Suppressor macrophage treated with lipopolysaccharide for 4 hours (primary cell): ENCODE data around the gene MYLK2.
A peak's percentile ranks its signal among the peaks of the same experiment; 100 is the strongest.

Experiments used
- DNase-seq: peaks from one replicate; pipeline ENCODE4 v3.0.0-alpha.2; 2020

The MYLK2 gene

DNA sequence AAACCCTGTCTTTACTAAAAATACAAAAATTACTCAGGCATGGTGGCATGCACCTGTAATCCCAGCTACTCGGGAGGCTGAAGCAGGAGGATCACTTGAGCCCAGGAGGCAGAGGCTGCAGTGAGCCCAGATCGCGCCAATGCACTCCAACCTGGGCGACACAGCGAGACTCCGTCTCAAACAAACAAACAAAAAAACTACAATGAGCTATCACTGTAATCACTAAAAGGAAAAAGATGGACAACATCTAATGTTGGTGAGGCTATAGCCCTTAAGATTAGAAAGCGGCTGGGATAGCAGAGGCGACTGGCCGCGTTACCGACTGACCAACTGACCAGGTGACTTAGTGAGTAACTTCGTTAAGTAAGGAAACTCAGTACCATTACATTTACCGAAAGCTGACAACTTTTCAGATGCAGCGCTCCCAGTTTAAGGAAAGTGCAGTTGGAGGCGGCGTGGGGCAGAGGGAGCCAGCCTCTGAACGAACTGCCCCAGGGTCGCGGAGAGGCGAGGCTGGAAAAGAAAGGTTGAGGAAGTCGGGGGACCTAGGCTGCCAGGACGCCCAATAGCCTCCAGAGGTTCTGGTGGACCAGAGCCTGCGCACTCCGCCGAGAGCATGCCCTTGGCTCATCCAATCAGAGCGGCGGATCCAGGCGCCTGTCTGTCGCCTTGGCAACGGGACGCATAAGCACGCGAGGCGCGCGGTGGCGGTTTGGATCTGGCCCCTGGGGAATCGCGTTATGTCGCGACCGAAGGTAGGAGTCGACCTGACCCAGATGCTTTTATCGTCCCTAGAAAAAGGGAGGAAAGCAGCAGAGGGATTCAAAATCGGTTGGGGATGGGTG, 60.2 kb downstream of the MYLK2 start:
- peak; percentile 98 for DNase-seq

- DNase-seq, result no peak
Observed at GRCh38 chr20:31881945-31882344, 62.8 kb downstream of the MYLK2 start.

GRCh38 chr20:31883829-31884228, 64.7 kb downstream of the MYLK2 start:
- no peak for DNase-seq
